ENCODE measurements around the gene LGI1.

LGI1 gene

DNA sequence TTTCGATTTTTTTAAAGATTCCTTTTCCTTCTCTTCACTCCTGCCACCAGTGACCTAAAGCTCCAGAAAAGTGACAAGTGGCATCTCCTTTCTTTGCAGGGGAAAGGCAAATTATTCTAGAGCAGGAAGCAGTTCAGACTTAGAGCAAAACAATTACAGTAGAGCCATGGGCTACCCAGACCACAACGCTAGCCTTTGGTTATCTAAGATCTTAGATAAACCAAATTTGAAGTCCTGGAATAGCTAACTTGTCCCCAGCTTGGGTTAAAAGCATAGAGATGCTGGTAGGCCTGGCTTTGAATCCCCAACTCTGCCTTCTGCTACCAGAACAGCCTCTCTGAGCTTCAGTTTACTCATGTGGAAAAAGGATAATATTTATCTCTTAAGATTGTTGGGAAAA lies 38.4 kb downstream of the LGI1 start:
- Histone ChIP-seq H3K4me1 (ENCODE audit: insufficient read depth, low read length, severe bottlenecking) (no peaks in the 10 kb centered on the region), H3K9me3 (ENCODE audit: low read length) (no peaks in the 10 kb centered on the region), H3K4me3 (ENCODE audit: low read depth, low read length, poor library complexity, severe bottlenecking) (no peak overlapping the region), H4K20me1 (ENCODE audit: insufficient read depth, low read length) (no peaks in the 10 kb centered on the region), H3K79me2 (ENCODE audit: insufficient read depth, low read length) (no peaks in the 10 kb centered on the region), H3F3A (ENCODE audit: insufficient read depth, low read length) (no peaks in the 10 kb centered on the region), H3K36me3 (ENCODE audit: insufficient read depth, low read length) (no peaks in the 10 kb centered on the region), H3K9ac (ENCODE audit: low read length) (no peak overlapping the region), H2AFZ (ENCODE audit: low read length) (no peak overlapping the region), H3K27me3 (ENCODE audit: insufficient read depth, low read length) (no peaks in the 10 kb centered on the region), H3K9me2 (ENCODE audit: low read depth, low read length) (no peaks in the 10 kb centered on the region), H3K27ac (ENCODE audit: low read depth, low read length, poor library complexity, severe bottlenecking) (no peak overlapping the region), H3K4me2 (ENCODE audit: low read length) (no peak overlapping the region)
- TF ChIP-seq, protein P1, sequence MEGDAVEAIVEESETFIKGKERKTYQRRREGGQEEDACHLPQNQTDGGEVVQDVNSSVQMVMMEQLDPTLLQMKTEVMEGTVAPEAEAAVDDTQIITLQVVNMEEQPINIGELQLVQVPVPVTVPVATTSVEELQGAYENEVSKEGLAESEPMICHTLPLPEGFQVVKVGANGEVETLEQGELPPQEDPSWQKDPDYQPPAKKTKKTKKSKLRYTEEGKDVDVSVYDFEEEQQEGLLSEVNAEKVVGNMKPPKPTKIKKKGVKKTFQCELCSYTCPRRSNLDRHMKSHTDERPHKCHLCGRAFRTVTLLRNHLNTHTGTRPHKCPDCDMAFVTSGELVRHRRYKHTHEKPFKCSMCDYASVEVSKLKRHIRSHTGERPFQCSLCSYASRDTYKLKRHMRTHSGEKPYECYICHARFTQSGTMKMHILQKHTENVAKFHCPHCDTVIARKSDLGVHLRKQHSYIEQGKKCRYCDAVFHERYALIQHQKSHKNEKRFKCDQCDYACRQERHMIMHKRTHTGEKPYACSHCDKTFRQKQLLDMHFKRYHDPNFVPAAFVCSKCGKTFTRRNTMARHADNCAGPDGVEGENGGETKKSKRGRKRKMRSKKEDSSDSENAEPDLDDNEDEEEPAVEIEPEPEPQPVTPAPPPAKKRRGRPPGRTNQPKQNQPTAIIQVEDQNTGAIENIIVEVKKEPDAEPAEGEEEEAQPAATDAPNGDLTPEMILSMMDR (IDR thresholded peaks at IDR 0.05; ENCODE audit: low read length), result no peak
- no peak for TF ChIP-seq EZH2 (IDR thresholded peaks at IDR 0.05; ENCODE audit: borderline replicate concordance, low read length)

DNA sequence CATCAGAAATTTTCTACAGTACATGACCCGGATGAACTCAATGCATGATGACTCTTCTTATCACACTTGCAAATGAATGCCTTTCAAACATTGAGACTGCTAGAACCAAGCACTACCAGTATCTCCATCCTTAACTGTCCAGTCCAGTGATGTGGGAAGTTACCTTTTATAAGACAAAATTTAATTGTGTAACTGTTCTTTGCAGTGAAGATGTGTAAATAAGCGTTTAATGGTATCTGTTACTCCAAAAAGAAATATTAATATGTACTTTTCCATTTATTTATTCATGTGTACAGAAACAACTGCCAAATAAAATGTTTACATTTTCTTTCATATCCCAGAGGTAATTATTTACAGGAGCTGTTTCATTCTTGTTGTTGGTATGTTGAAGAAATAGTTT lies 40.1 kb downstream of the LGI1 start:
- Histone ChIP-seq H4K20me1 (ENCODE audit: insufficient read depth, low read length) (no peaks in the 10 kb centered on the region), H3F3A (ENCODE audit: insufficient read depth, low read length) (no peaks in the 10 kb centered on the region), H3K4me3 (ENCODE audit: low read depth, low read length, poor library complexity, severe bottlenecking) (no peak overlapping the region), H3K9me3 (ENCODE audit: low read length) (no peaks in the 10 kb centered on the region), H3K27ac (ENCODE audit: low read depth, low read length, poor library complexity, severe bottlenecking) (no peak overlapping the region), H3K9ac (ENCODE audit: low read length) (no peak overlapping the region), H3K36me3 (ENCODE audit: insufficient read depth, low read length) (no peaks in the 10 kb centered on the region), H3K4me1 (ENCODE audit: insufficient read depth, low read length, severe bottlenecking) (no peaks in the 10 kb centered on the region), H3K79me2 (ENCODE audit: insufficient read depth, low read length) (no peaks in the 10 kb centered on the region), H3K9me2 (ENCODE audit: low read depth, low read length) (no peaks in the 10 kb centered on the region), H3K4me2 (ENCODE audit: low read length) (no peak overlapping the region), H2AFZ (ENCODE audit: low read length) (no peak overlapping the region), H3K27me3 (ENCODE audit: insufficient read depth, low read length) (no peaks in the 10 kb centered on the region)
- TF ChIP-seq, protein P1 (IDR thresholded peaks at IDR 0.05; ENCODE audit: low read length), result no peak
- no peak for TF ChIP-seq EZH2 (IDR thresholded peaks at IDR 0.05; ENCODE audit: borderline replicate concordance, low read length)

DNA sequence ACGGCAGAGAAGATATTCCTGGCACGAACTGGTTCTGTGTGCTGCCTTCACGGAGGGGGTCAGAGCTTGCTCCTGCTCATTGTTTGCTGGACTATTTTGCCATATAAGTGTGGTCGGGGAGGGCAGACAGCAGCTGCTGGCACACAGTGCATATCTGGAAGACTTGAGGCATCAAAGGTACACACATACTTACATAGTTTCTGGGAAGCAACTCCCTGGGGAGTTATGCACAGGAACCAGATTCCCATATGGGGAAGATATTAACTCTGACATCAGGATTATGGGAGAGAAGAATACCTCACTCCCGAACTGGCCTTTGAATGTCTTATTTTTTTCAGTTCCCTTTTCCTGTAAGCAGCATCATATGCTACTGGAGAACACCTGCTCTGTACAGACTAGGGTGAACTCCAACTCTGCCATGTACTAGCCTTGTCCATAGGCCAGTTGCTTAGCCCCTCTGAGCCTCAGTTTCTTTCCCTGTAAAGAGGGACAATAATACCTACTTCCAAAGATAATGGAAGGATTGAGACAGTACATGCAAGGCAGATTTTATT lies 41.5 kb downstream of the LGI1 start:
- Histone ChIP-seq H3K4me1 (ENCODE audit: insufficient read depth, low read length, severe bottlenecking) (no peaks in the 10 kb centered on the region), H3K27me3 (ENCODE audit: insufficient read depth, low read length) (no peaks in the 10 kb centered on the region), H3K9ac (ENCODE audit: low read length) (no peak overlapping the region), H2AFZ (ENCODE audit: low read length) (no peak overlapping the region), H3F3A (ENCODE audit: insufficient read depth, low read length) (no peaks in the 10 kb centered on the region), H3K36me3 (ENCODE audit: insufficient read depth, low read length) (no peaks in the 10 kb centered on the region), H3K9me3 (ENCODE audit: low read length) (no peaks in the 10 kb centered on the region), H3K4me2 (ENCODE audit: low read length) (no peak overlapping the region), H3K27ac (ENCODE audit: low read depth, low read length, poor library complexity, severe bottlenecking) (no peak overlapping the region), H3K79me2 (ENCODE audit: insufficient read depth, low read length) (no peaks in the 10 kb centered on the region), H3K9me2 (ENCODE audit: low read depth, low read length) (no peaks in the 10 kb centered on the region), H3K4me3 (ENCODE audit: low read depth, low read length, poor library complexity, severe bottlenecking) (no peak overlapping the region), H4K20me1 (ENCODE audit: insufficient read depth, low read length) (no peaks in the 10 kb centered on the region)
- no peak for TF ChIP-seq EZH2 (IDR thresholded peaks at IDR 0.05; ENCODE audit: borderline replicate concordance, low read length)
- TF ChIP-seq, protein P1 (IDR thresholded peaks at IDR 0.05; ENCODE audit: low read length), result no peak
